Astrocyte of the hippocampus (primary cell): Measurements from ENCODE around the gene HES4.

Experiments
- DNase-seq: peaks from one replicate; pipeline ENCODE4 v3.0.0; 2011; ENCODE audit warnings: low read depth, low spot score

Gene HES4

DNA sequence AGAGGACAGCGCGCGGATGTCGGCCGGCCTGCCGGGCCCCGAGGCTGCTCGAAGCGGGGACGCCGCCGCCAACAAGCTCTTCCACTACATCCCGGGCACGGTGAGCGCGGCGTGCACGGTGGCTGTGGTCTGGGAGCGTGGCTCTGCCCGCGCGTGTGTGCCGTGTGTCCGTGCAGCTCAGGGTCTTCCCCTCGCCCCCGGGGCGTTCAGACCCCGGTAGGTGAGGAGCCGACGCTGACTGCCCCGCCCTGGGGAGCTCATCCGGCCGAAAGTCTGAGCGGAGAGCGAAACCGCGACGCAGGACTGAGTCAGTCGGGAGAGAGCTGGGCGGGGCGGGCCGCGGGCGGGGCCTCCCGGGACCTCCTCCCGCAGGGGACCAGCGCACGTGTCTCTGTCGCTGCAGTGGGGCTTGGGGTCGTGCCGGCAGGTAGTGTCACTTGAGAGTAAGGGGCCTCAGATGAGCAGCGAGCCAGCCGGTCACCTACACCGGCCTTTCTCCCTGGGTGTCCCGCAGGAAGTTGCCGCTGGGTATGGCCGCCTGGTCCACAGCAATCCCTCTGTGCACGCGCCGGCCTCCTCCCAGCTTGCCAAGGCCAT, 33.1 kb downstream of the HES4 start:
- DNase-seq = peak; percentile 80

DNA sequence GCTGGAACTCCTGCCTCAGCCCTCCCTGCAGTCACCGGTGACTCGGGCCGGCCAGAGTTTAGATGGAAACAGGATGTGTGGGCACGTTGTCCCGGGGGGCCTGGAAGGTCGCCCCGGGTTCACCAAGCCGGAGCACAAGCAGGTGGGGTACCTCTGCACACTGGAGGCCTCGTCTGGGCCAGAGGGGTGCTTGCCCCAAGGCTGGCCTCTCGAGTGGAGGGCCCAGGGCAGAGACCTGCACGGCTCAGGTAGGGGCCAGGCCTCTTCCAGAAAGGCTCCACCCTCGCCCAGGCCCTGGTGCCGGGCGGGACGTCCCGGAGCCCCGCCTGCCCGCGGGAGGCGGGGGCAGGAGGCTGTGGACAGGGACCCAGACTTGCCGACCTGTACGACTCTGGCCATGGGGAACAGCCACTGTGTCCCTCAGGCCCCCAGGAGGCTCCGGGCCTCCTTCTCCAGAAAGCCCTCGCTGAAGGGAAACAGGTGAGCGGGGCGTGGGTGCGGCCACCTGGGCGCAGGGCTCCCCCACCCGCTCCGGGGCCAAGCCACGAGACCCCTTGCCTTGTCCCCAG, 33.7 kb downstream of the HES4 start, which contains the start of gene PLEKHN1:
PLEKHN1 (plus strand) TSS at position 348 of the 569 bp plus-strand sequence; CDS start at position 398, 50 bp downstream.
- DNase-seq = no peak

DNA sequence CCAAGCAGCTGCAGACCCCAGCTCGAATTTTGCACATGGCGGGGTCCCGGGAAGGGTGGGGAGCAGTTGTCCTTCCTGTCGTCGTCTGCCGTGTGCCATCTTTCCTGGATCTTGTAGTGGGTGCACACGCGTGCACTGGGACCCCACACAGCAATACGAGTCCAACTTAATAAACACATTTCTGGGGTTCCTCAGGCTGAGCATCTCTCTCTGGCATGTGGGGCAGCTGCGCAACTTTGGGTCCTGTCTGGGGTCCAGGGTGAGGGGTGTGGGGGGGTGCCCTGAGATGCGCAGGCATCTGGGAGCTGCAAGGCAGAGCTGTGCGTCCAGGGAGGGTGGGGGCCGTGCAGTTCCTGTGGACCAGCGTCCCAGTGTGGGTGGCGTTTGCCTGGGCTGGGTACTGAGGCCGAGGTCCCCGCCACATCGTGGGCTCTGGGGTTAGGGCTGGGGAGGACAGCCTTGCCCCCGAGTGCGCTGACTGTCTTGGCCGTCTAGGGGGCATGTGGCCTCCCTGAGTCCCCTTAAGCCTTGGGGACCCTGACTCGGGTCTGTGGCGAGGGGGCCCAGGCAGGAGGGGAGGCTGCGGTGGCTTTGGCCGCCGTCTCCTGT, 34.3 kb downstream of the HES4 start:
- DNase-seq = no peak

DNA sequence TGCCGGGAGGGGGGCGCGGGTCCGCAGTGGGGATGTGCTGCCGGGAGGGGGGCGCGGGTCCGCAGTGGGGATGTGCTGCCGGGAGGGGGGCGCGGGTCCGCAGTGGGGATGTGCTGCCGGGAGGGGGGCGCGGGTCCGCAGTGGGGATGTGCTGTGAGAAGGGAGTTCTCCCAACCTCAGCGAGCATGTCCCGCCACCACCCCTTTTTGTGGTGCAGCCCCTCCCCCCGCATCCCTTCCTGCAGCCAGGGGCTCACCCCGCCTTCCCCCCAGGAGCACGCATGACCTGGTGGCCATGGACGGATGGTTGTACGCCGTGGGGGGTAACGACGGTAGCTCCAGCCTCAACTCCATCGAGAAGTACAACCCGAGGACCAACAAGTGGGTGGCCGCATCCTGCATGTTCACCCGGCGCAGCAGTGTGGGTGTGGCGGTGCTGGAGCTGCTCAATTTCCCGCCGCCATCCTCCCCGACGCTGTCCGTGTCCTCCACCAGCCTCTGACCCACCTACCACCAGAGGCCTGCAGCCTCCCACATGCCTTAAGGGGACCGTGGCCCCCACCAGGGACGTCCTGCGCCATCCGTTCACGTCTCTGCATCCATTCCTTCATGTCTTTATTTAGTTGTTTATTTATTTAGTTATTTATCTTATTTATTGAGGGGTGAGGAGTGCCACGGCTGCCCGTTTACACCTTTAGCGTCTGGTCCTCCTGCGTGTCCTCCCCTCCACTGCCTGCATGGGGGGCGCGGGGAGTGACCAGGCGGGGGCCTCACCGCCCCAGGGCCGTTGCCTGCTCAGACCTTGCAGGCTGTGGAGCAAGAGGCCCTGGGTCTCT, 35.0 kb downstream of the HES4 start:
- no peak for DNase-seq

DNA sequence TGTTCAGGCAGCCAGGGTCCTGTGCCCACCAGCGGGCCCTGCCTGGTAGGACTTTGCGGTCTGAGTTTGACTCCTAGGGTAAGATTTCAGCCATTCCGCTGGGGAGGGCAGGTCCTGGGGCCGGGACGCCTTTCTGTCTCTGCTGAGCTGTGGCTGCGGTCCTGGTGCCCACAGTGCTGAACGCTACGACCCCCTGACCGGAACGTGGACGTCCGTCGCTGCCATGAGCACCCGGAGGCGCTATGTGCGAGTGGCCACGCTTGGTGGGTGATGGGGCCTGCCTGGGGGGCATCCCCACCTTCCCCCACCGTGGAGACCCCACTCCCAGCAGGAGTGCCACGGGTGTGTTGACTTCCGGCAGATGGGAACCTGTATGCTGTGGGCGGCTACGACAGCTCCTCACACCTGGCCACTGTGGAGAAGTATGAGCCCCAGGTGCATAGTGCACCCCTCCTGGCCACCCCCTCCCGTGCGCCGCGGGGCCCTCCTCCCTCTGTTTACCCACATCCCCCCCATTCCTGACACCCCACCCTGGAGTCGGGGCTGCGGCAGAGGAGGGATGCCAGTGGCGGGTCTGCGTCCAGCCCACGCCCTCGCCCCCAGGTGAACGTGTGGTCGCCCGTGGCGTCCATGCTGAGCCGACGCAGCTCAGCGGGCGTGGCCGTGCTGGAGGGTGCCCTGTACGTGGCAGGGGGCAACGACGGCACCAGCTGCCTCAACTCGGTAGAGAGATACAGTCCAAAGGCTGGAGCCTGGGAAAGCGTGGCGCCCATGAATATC, 36.0 kb downstream of the HES4 start:
- no peak for DNase-seq

DNA sequence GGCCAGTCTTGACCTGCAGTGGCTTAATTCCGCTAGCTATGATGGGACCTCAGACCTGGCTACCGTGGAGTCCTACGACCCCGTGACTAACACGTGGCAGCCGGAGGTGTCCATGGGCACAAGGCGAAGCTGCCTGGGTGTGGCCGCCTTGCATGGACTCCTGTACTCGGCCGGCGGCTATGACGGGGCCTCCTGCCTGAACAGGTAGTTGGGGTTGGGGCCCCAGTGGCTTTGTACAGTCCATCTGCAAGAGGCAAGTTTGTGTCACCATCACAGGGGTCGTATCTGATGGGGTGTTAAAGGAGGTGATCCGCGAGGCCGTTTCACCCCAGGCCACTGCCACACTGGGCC, 36.6 kb downstream of the HES4 start:
- no peak for DNase-seq

DNA sequence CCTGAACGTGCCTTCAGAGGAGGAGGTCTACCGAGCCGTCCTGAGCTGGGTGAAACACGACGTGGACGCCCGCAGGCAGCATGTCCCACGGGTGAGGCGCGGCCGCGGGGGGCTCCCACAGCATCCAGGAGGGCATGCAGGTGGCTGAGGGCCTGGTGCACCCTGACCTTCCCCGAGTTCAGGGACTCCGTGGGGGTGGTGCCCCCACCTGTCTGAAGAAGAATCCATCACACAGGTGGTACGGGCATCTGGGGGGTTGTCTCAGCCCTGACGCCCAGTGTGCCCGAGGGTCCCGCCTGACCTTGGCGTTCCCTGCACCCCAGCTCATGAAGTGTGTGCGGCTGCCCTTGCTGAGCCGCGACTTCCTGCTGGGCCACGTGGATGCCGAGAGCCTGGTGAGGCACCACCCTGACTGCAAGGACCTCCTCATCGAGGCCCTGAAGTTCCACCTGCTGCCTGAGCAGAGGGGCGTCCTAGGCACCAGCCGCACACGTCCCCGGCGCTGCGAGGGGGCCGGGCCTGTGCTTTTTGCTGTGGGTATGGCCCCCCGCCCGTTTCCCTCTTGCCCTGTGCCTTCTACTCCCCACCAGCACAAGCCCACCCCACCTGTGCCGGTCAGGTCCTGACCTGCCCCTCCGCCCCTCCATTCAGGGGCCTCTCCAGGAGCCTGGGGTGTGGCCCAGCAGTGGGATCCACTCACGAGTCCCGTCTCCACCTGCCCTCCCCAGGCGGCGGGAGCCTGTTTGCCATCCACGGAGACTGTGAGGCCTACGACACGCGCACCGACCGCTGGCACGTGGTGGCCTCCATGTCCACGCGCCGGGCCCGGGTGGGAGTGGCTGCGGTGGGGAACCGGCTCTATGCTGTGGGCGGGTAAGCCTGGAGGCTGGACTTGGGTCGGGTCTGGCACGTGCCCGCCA, 37.3 kb downstream of the HES4 start:
- DNase-seq = no peak

DNA sequence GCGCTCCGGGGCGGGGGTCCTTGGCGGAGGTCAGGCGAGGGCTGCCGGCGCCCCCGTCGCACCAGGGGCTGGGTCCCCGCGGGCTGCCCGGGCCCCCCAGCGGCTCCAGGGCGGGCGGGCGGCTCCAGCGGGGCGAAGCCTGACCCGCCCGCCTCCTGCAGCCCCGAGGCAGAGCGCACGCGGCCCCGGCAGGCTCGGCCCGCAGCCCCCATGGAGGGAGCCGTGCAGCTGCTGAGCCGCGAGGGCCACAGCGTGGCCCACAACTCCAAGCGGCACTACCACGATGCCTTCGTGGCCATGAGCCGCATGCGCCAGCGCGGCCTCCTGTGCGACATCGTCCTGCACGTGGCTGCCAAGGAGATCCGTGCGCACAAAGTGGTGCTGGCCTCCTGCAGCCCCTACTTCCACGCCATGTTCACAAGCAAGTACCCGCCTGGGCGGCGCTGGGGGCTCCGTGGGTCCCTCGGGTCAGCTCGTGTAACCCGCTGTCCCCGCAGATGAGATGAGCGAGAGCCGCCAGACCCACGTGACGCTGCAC, 38.7 kb downstream of the HES4 start:
- no peak for DNase-seq

DNA sequence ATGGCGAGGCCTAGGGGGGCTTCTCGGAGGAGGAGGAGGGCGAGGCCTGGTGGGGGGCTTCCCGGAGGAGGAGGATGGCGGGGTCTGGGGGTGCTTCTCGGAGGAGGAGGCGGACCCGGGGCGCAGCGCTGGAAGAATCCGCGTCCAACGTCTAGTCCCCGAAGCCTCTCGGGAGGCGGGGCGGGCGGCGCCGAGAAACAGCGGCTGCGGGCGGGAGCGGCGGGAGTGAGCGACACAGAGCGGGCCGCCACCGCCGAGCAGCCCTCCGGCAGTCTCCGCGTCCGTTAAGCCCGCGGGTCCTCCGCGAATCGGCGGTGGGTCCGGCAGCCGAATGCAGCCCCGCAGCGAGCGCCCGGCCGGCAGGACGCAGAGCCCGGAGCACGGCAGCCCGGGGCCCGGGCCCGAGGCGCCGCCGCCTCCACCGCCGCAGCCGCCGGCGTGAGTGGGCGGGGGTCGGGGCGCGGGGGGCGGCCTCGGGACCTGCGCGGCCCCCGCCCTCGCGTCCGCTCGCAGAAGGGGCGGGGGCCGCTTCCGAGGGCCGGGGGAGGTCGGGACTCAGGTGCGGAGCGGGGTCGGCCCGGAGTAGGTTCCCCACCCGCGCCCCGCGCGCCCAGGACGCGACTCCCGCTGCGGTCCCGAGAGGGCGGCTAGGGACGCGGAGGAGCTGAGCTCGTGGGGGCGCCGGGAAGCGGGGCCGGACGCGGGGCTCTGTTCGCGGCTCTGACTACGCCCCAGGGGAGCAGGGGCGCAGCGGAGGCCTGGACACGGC, 39.4 kb downstream of the HES4 start, which contains the start of gene KLHL17:
KLHL17 (plus strand) TSS at position 222 of the 769 bp plus-strand sequence; CDS start at position 332, 110 bp downstream.
- DNase-seq = peak; percentile 88

DNA sequence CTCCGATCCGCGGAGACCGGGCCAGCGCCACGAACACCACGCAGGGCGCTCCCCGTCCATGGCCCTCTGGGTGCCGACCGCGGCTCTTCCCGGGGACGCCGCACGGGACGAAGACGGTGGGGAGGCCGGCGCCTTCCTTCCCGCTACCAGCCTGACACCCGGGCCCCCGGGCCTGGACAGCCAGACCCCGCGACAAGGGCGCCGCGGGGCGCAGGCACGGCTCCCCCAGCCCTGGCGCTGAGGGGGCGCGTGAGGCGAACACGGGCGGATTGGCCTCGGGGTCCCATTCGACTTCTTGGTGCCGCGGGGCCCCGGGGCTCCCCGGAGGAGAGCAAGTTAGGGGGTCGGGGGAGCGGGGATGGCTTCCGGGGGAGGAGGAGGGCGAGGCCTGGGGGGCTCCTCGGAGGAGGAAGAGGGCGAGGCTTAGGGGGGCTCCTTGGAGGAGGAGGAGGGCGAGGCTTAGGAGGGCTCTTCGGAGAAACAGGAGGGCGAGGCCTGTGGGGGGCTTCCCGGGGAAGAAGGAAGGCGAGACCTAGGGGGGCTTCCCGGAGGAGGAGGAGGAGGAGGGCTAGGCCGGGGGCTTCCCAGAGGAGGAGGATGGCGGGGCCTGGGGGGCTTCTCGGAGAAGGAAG, 40.0 kb downstream of the HES4 start:
- DNase-seq = no peak

DNA sequence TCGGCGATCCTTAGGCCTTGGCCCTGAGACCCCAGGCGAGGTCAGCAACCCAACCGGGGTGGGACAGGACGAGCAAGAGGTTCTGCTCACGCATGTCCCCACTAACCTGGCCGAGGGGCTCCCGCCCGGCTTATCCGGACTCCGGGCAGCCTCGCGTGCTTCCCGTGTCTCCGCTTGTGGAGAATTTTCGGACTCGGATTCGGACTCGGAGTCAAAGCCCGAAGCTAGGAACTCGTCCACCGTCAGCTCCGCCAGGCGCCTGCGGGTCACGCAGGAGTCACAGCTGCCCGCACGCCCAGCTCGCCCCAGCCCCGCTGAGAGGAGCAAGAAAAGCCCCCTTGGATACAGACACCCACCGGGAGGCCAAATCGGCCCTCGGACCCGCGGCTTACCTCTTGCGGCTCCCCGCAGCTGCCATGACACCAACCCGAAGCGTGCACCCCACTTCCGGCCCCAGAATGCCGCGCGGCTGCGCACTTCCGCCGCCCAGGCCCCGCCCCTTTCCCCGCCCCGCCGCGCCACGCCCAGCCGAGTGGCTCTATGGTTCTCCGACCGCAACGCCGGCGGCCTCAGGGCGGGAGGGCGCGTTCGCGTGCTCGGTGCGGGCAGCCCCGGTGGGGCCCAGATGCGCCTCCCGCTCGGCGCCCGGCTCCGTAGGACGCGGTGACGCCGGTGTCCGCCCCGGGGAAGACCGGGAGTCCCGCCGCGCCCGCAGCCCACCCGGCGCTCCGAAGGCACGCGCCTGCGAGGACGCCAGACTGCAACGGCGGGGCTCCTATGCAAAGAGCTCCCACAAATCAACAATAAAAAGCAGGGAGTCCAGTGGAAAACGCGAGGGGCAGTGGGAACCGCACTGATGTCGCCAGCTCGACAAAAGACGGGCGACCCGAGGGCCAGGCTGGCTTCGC, 40.8 kb downstream of the HES4 start, which contains the start of gene NOC2L:
NOC2L (minus strand) TSS at position 434 of the 908 bp plus-strand sequence; CDS start at position 418, 16 bp downstream.
- peak; percentile 97 for DNase-seq

DNA sequence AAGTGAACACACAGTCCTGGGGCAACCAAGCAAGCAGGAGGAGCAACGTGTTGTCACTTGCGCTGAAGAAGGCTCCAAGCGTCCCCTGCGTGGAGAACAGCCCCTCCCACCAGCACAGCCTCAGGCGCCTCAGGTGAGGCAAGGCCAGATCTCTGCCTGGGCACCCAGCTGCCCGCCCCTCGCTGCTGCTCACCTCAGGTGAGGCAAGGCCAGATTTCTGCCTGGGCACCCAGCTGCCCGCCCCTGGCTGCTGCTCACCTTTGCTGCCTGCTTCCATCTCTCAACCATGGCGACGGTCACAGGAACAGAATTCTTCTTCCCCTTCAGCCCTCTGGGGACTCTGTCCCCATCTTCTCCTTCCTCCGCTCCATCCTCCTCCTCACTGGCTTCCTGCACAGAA, 43.3 kb downstream of the HES4 start:
- DNase-seq = no peak

DNA sequence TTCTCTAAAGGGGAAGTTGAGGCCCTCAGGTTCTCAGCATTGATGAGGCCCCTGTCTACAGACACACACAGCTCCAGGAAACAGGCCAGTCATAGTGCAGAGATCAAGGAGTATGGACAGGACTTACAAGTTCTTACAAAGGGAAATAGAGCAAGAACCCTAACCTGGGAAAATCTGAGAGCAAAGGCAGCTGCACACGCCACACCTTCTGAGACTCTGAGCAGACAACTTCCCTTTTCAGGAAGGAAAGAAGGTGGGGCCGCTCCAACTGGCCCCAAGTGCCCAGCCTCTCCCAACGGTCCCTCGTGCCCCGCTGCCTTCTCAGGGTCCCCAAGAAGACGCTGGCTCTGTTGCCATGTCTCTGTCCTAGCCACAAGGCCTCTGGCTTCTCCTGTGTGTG, 44.4 kb downstream of the HES4 start:
- no peak for DNase-seq

DNA sequence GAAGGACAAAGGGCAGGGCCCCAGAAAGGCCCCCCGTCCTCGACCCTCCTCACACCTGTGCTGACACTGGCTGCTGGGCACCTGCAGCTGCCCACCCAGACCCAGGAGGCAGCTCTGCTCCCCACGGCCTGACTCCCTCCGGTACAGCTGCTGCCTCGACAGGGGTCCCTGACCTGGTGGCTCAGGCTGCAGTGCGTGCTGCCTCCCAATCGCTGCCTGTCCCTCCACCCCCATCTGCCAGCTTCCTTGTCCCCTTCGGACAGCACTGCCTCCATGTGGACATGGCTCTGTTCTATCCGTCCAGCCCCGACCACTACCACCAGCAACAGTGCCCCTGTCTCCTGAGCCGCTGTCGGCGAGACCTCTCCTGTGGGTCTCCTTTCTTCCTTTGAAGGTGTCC, 45.0 kb downstream of the HES4 start:
- DNase-seq = no peak

DNA sequence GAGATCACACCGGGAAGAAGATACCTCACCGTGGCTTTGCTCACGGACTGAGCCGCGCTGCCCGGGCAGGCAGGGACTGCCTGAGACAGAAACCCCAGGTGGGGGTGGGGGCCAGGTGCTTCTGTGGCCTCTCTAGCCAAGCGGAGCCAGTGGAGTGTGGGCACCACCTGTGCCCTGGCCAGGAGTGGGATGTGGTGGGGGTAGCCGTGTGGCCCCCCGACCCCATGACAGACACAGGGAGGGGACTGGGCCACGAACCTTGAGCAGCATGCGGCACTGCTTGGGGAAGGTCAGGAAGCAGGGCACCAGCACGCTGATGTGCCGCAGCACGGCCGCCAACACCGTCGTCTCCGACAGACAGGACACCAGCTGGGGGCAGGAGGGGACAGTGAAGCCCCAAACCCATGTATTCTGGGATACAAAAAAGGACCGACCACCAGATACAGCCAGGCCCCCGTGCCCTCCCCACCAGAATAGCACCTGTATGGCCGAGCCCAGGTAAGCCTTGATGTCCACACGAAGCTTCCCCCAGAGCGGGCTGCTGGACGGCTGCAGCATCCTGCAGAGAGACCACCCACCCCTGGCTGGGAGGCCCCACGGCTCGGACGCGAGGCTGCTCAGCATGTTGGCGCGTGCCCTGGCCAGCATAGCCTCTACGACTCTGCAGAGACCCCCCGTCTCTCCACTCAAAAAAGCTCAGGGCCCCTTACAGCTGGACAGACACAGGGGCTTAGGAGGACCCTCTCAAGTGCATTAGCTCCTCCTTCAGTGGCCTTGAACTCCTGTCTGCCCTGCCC, 46.2 kb downstream of the HES4 start:
- no peak for DNase-seq

DNA sequence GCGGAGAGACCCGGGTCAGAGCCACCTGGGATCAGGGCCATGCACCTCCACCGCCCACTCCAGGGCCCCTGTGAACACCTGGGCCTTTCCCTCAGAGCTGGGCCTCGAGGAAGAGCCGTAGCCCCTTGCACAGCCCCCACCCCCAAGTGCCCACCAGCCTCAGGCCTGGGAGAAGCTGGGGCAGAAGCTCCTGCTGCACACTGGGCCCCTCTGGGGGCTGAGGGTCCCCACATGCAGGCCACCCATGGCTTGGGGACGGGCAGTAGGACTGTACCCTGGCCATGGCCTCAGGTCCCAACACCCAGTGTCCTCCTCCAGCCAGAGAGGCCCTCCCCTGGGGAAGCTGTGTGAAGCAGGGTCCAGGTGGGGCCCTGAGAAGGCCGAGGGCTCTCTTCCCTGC, 47.3 kb downstream of the HES4 start:
- DNase-seq = no peak

DNA sequence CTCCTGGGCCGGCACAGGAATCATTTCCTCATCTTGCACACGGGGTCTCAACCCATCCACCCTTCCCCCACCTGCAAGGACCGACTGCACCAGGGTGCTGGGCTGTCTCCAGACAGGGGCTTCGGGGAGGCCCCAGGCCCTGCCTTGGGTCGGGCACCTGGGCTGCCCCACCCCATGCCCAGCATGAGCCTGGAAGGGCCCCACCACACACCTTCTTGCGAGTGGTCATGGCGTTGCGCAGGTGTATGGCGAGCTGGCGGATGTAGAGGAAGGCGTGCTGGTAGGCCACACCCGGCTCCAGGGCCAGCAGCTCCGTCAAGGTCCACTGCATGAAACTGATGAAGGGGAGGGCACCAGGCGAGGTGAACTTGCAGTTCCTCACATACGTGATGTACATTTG, 47.7 kb downstream of the HES4 start:
- DNase-seq = no peak
